ENCODE measurements around the gene ACSS1.
A peak's percentile ranks its signal among the peaks of the same experiment; 100 is the strongest.

The ACSS1 gene

GRCh38 chr20:25058051-25058846 lies at the start of gene ACSS1:
TSS of gene ACSS1 (minus strand) at chr20:25058139. CDS start at chr20:25058102, 37 bp downstream.
- peak; percentile 42 for DNase-seq (ENCODE audit: low read depth, low spot score)

GRCh38 chr20:25103526-25103925 lies 45.6 kb upstream of the ACSS1 start:
- no peak for DNase-seq (ENCODE audit: low read depth, low spot score)

- no peak for DNase-seq (ENCODE audit: low read depth, low spot score)
Measured at GRCh38 chr20:25100914-25101313, 43.0 kb upstream of the ACSS1 start.

- DNase-seq (ENCODE audit: low read depth, low spot score): no peak
Measured at GRCh38 chr20:25099601-25100140, 41.7 kb upstream of the ACSS1 start.

- DNase-seq (ENCODE audit: low read depth, low spot score): no peak
Measured at GRCh38 chr20:25097498-25097897, 39.6 kb upstream of the ACSS1 start.

GRCh38 chr20:25090492-25091429 lies 32.8 kb upstream of the ACSS1 start:
- DNase-seq (ENCODE audit: low read depth, low spot score): no peak

- DNase-seq (ENCODE audit: low read depth, low spot score): no peak
Measured at GRCh38 chr20:25089662-25090061, 31.7 kb upstream of the ACSS1 start.

GRCh38 chr20:25089096-25089495 lies 31.2 kb upstream of the ACSS1 start:
- no peak for DNase-seq (ENCODE audit: low read depth, low spot score)

- no peak for DNase-seq (ENCODE audit: low read depth, low spot score)
Measured at GRCh38 chr20:25088267-25088666, 30.3 kb upstream of the ACSS1 start.

- no peak for DNase-seq (ENCODE audit: low read depth, low spot score)
Measured at GRCh38 chr20:25087186-25087929, 29.4 kb upstream of the ACSS1 start.

GRCh38 chr20:25085756-25086495 lies 28.0 kb upstream of the ACSS1 start:
- DNase-seq (ENCODE audit: low read depth, low spot score): no peak

GRCh38 chr20:25084626-25085187 lies 26.8 kb upstream of the ACSS1 start:
- no peak for DNase-seq (ENCODE audit: low read depth, low spot score)

GRCh38 chr20:25083773-25084625 lies 26.1 kb upstream of the ACSS1 start:
- DNase-seq (ENCODE audit: low read depth, low spot score): peak; percentile 15

GRCh38 chr20:25083141-25083772 lies 25.3 kb upstream of the ACSS1 start:
- DNase-seq (ENCODE audit: low read depth, low spot score): no peak

GRCh38 chr20:25082498-25082873 lies 24.5 kb upstream of the ACSS1 start:
- no peak for DNase-seq (ENCODE audit: low read depth, low spot score)

GRCh38 chr20:25081730-25082497 lies 24.0 kb upstream of the ACSS1 start, which contains the start of gene VSX1:
TSS of gene VSX1 (minus strand) at chr20:25082141. CDS start at chr20:25082096, 45 bp downstream.
- DNase-seq (ENCODE audit: low read depth, low spot score): no peak

- no peak for DNase-seq (ENCODE audit: low read depth, low spot score)
Measured at GRCh38 chr20:25081065-25081729, 23.3 kb upstream of the ACSS1 start.

GRCh38 chr20:25079171-25079570 lies 21.2 kb upstream of the ACSS1 start:
- no peak for DNase-seq (ENCODE audit: low read depth, low spot score)

Data from activated naive CD8-positive, alpha-beta T cell treated with anti-CD3 and anti-CD28 coated beads, Interleukin-2, amount 50 U/mL, for 16 hours (primary cell).